Measurements from ENCODE around the gene CBARP. TPM values are rescaled to one million over a fixed set of nuclear protein-coding genes. Genes with fewer than 3 reads are reported as not detected.

CBARP gene
- 0.96 TPM for total RNA-seq
- long read RNA-seq, partial matches to known transcripts, result 2 of 7 reads
- long read RNA-seq, other reads (novel, unspliced or antisense), result 2 of 7 reads

DNA sequence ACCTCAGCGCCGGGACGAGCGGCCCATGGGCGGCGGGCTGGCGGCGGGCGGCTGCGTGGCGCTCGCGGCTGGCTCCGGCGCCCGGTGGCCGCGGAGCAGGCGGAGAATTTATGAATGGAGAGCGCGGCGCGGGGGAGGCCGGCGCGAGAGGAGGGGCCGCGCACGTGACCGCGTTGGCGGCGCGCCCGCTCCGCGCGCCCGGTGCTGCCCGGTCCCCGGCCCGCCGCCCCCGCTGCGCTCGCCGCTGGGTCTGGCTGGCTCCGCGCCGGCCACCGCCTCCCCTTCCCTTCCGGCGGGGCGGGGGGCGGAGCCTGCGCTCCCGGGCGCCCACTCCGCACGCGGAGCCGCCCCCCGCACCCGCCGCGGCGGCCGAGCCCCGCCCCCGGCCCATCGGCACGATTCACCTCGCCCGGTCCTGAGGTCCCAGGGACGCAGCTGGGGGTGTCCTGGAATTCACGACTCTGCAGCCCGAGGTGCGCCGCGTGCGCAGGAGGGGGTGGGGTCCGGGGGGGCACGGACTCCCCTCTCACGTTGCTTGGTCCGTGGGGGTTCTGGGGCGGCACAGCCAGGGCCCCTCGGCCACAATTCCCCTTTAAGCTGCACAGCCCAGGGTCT, at the start of gene CBARP:
Gene CBARP, minus strand, starts transcription at position 252 of the 615 bp plus-strand sequence. CDS start 1,905 bp downstream, outside the sequence.
- Histone ChIP-seq H3K4me3 (peak within 1 kb of the TSS; percentile 73), H3K9me3 (replicated peaks) (no peaks in the 10 kb centered on the region), H3K4me1 (peaks cover 62% of the 10 kb centered on the region), H3K27ac (replicated peaks) (peak within 1 kb of the TSS; percentile 33), H3K27me3 (ENCODE audit: low read depth) (peaks cover 6% of the 10 kb centered on the region), H3K36me3 (no peaks in the 10 kb centered on the region)
- intact Hi-C loops (cut with micrococcal nuclease), result no loop called here
- DNase-seq, result peak; percentile 44
- TF ChIP-seq, protein P1, sequence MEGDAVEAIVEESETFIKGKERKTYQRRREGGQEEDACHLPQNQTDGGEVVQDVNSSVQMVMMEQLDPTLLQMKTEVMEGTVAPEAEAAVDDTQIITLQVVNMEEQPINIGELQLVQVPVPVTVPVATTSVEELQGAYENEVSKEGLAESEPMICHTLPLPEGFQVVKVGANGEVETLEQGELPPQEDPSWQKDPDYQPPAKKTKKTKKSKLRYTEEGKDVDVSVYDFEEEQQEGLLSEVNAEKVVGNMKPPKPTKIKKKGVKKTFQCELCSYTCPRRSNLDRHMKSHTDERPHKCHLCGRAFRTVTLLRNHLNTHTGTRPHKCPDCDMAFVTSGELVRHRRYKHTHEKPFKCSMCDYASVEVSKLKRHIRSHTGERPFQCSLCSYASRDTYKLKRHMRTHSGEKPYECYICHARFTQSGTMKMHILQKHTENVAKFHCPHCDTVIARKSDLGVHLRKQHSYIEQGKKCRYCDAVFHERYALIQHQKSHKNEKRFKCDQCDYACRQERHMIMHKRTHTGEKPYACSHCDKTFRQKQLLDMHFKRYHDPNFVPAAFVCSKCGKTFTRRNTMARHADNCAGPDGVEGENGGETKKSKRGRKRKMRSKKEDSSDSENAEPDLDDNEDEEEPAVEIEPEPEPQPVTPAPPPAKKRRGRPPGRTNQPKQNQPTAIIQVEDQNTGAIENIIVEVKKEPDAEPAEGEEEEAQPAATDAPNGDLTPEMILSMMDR (IDR thresholded peaks at IDR 0.05; ENCODE audit: borderline replicate concordance), result no peak

DNA sequence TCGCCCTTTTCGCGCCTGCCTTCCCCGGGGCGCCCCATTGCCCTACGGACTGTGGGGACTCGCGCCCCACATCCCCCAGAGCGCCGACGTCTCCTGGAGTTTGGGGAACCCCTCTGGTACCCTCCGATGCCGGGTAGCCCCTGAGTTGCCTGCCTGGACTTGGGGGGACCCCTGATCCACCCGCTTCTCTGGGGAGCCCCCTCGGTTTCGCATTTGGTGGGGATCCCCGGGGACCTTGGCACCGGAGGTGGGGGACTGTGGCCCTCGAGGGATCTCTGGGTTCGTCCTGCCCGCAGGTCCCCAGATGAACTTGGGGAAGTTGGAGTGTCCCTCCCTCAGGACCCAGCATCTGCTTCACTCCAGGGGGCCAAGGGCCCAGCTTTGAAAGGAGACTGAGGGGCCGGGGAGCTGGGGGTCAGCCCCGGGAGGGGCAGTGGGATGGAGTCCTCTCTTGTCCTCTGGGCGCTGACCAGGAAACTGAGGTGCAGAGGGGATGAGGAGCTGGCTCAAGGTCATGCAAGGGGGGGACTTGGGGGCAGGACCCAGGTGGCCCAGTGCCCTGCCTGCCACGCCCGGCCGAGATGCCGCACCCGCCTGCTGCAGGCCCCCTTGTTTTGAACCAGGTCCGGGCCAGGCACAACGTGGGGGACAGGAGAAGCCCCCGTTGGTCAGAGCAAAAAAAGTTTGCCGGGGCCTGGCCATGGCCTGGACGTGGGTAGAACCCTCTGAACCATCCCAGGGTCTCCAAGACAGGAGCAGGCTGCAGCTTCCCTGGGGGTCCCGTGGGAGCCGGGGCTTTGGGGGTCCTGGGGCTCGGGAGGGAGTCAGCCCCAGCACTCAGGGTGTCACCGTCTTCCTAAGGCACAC, 48.9 kb upstream of the CBARP start:
- peak overlapping the region; percentile 27 for H3K4me3 ChIP-seq
- intact Hi-C loops (cut with micrococcal nuclease), result no loop called here
- peaks cover 87% of the 10 kb centered on the region for H3K27me3 ChIP-seq (ENCODE audit: low read depth)

GRCh38 chr19:1285737-1286360, 48.0 kb upstream of the CBARP start, which contains the start of gene EFNA2:
EFNA2 (plus strand) TSS chr19:1285873; CDS start chr19:1286169, 296 bp downstream.
- TF ChIP-seq, protein P1 (IDR thresholded peaks at IDR 0.05; ENCODE audit: borderline replicate concordance), result no peak
- intact Hi-C loops (cut with micrococcal nuclease), result no loop called here

More for the DNA sequence above, 48.9 kb upstream of the CBARP start:
- no peak for DNase-seq
- Histone ChIP-seq H3K27ac (replicated peaks) (no peak overlapping the region), H3K9me3 (replicated peaks) (no peaks in the 10 kb centered on the region), H3K4me1 (peaks cover 12% of the 10 kb centered on the region), H3K36me3 (no peaks in the 10 kb centered on the region)
- TF ChIP-seq, protein P1 (IDR thresholded peaks at IDR 0.05; ENCODE audit: borderline replicate concordance), result no peak

DNA sequence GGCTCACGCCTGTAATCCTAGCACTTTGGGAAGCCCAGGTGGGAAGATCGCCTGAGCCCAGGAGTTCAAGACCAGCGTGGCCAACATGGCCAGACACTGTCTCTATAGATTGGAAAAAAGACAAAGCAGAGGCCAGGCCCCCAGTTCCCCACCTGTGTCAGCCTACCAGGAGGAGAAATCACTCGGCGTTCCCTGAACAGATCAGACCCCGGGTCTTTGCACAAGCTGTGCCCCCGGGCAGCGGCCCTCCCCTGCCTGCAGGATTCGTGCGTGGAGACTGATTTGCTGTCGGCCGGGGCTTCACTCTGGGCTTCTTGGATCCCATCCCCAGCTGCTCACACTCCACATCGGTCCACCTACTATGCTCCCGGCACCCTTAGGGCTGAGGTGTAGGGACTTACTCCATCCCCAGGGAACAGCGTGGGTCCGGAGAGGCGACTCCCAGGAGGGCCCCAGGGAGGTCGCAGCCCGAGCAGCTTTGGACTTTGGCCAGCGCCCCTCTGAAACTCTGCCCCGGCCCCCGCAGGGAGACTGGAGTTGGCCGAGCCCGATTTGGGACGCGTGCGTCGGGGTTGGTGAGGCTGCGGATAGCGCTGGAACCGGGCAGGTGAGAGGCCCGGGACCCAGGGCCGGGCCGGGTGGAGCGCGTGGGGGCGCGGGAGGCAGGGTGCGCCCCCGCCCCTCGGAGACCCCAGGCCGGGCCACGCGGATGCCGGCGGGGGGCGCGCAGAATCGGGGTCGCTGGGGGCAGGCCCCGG, 47.4 kb upstream of the CBARP start:
- Histone ChIP-seq H3K4me3 (no peak overlapping the region), H3K36me3 (no peaks in the 10 kb centered on the region), H3K27ac (replicated peaks) (no peak overlapping the region), H3K27me3 (ENCODE audit: low read depth) (peaks cover 71% of the 10 kb centered on the region), H3K9me3 (replicated peaks) (no peaks in the 10 kb centered on the region), H3K4me1 (peaks cover 12% of the 10 kb centered on the region)
- TF ChIP-seq, protein P1 (IDR thresholded peaks at IDR 0.05; ENCODE audit: borderline replicate concordance), result no peak
- DNase-seq, result no peak
- intact Hi-C loops (cut with micrococcal nuclease), result no loop called here

More at GRCh38 chr19:1285737-1286360, 48.0 kb upstream of the CBARP start, which contains the start of gene EFNA2:
- no peaks in the 10 kb centered on the region for H3K36me3 ChIP-seq
- no peak for DNase-seq
- H3K9me3 ChIP-seq (replicated peaks), result no peaks in the 10 kb centered on the region
- H3K4me3 ChIP-seq, result peak within 1 kb of the TSS; percentile 27
- H3K27me3 ChIP-seq (ENCODE audit: low read depth), result peaks cover 78% of the 10 kb centered on the region
- no peak within 1 kb of the TSS for H3K27ac ChIP-seq (replicated peaks)
- H3K4me1 ChIP-seq, result peaks cover 12% of the 10 kb centered on the region
